ENCODE data around the gene TMEM14B. TPM values are rescaled to one million over a fixed set of nuclear protein-coding genes. Genes with fewer than 3 reads are reported as not detected.

Gene TMEM14B
- total RNA-seq, 1 experiment from 2014 or later = 168 TPM

GRCh38 chr6:10722820-10723566 lies 24.6 kb upstream of the TMEM14B start, which contains the start of gene TMEM14C:
TMEM14C (plus strand) TSS chr6:10723070; CDS start chr6:10724614, 1,544 bp downstream.
- Histone ChIP-seq H3K9me2 (ENCODE audit: insufficient read depth) (no peaks in the 10 kb centered on the region), H3K79me2 (ENCODE audit: low read depth) (peaks cover 14% of the 10 kb centered on the region), H2AFZ (peak within 1 kb of the TSS; percentile 91), H4K20me1 (ENCODE audit: insufficient read depth) (no peaks in the 10 kb centered on the region), H3F3A (ENCODE audit: insufficient read depth, low read depth) (peaks cover 10% of the 10 kb centered on the region; the same call in 1 of the 2 replicates), H3K27me3 (ENCODE audit: insufficient read depth, low read depth) (no peaks in the 10 kb centered on the region), H3K4me3 (peak within 1 kb of the TSS; percentile 96), H3K9me3 (ENCODE audit: insufficient read depth, low read depth) (no peaks in the 10 kb centered on the region), H3K4me1 (replicated peaks; ENCODE audit: insufficient read depth) (0 out of 2 replicates have a peak, but pooled peaks cover 10% of the 10 kb centered on the region), H3K27ac (peak within 1 kb of the TSS; percentile 85), H3K4me2 (peak within 1 kb of the TSS; percentile 90), H3K36me3 (ENCODE audit: low read depth) (no peaks in the 10 kb centered on the region)
- CTCF ChIA-PET = interaction anchor here (0.5 to 1.2 kb wide), 3 partner anchors 23 to 28 kb away, joined by 4 to 7 read pairs (median 5); partner anchors contain the start of genes PAK1IP1 and TMEM14B
- no peak for TF ChIP-seq EZH2 (IDR thresholded peaks at IDR 0.05; ENCODE audit: low read depth)
- no peak for TF ChIP-seq CTCF (conservative IDR thresholded peaks at IDR 0.05)
- intact Hi-C loops (cut with micrococcal nuclease; ENCODE audit: unreplicated experiment) = loop anchor here (1.0 to 10.0 kb wide), 4 partner anchors 24 to 208 kb away; partner anchors contain the start of genes C6orf52, PAK1IP1 and TMEM14B
- peak; percentile 85 to 99 for DNase-seq
- POLR2A ChIA-PET (ENCODE audit: unreplicated experiment) = interaction anchor here (0.5 to 1.2 kb wide), 12 partner anchors 12 to 371 kb away, joined by 3 to 15 read pairs (median 4); partner anchors contain the start of genes C6orf52, MAK, PAK1IP1 and SMIM13
- BruUV-seq (replicated peaks) = TSS peak; percentile 55

GRCh38 chr6:10723567-10723881 lies 24.1 kb upstream of the TMEM14B start:
- Histone ChIP-seq H3K27me3 (ENCODE audit: insufficient read depth, low read depth) (no peaks in the 10 kb centered on the region), H3K36me3 (ENCODE audit: low read depth) (no peaks in the 10 kb centered on the region), H3K4me3 (peak overlapping the region; percentile 96), H3K4me2 (peak overlapping the region; percentile 90), H3K4me1 (replicated peaks; ENCODE audit: insufficient read depth) (0 out of 2 replicates have a peak, but pooled peaks cover 10% of the 10 kb centered on the region), H3K79me2 (ENCODE audit: low read depth) (peaks cover 14% of the 10 kb centered on the region), H3K27ac (peak overlapping the region; percentile 85), H3K9me2 (ENCODE audit: insufficient read depth) (no peaks in the 10 kb centered on the region), H3K9me3 (ENCODE audit: insufficient read depth, low read depth) (no peaks in the 10 kb centered on the region), H4K20me1 (ENCODE audit: insufficient read depth) (no peaks in the 10 kb centered on the region), H2AFZ (peak overlapping the region; percentile 91; the same call in 1 of the 2 replicates), H3F3A (ENCODE audit: insufficient read depth, low read depth) (peaks cover 10% of the 10 kb centered on the region; the same call in 1 of the 2 replicates)
- no TSS peak for BruUV-seq (replicated peaks)
- TF ChIP-seq EZH2 (IDR thresholded peaks at IDR 0.05; ENCODE audit: low read depth) = no peak
- CTCF ChIA-PET = no interaction called here
- intact Hi-C loops (cut with micrococcal nuclease; ENCODE audit: unreplicated experiment) = loop anchor here (2.0 to 10.0 kb wide), 2 partner anchors 37 to 209 kb away; no protein-coding TSS in a partner anchor
- DNase-seq = no peak
- POLR2A ChIA-PET (ENCODE audit: unreplicated experiment) = no interaction called here

GRCh38 chr6:10725044-10725443 lies 22.6 kb upstream of the TMEM14B start:
- ChIA-PET POLR2A (ENCODE audit: unreplicated experiment) (no interaction called here), CTCF (interaction anchor here (0.5 kb wide), 1 partner anchor 63 kb away, joined by 4 read pairs; no protein-coding TSS in a partner anchor)
- H4K20me1 ChIP-seq (ENCODE audit: insufficient read depth) = no peaks in the 10 kb centered on the region
- no peak for DNase-seq
- no peaks in the 10 kb centered on the region for H3K9me3 ChIP-seq (ENCODE audit: insufficient read depth, low read depth)
- BruUV-seq (replicated peaks) = no TSS peak
- H3K4me2 ChIP-seq = no peak overlapping the region
- H3K4me1 ChIP-seq (replicated peaks; ENCODE audit: insufficient read depth) = 0 out of 2 replicates have a peak, but pooled peaks cover 10% of the 10 kb centered on the region
- peaks cover 10% of the 10 kb centered on the region; the same call in 1 of the 2 replicates for H3F3A ChIP-seq (ENCODE audit: insufficient read depth, low read depth)
- intact Hi-C loops (cut with micrococcal nuclease; ENCODE audit: unreplicated experiment) = loop anchor here (10.0 kb wide), 1 partner anchor 210 kb away; no protein-coding TSS in a partner anchor
- no peaks in the 10 kb centered on the region for H3K9me2 ChIP-seq (ENCODE audit: insufficient read depth)
- no peaks in the 10 kb centered on the region for H3K27me3 ChIP-seq (ENCODE audit: insufficient read depth, low read depth)
- H3K27ac ChIP-seq = no peak overlapping the region
- H3K4me3 ChIP-seq = no peak overlapping the region
- TF ChIP-seq EZH2 (IDR thresholded peaks at IDR 0.05; ENCODE audit: low read depth) = no peak
- TF ChIP-seq CTCF (conservative IDR thresholded peaks at IDR 0.05) = no peak
- peaks cover 14% of the 10 kb centered on the region for H3K79me2 ChIP-seq (ENCODE audit: low read depth)
- H2AFZ ChIP-seq = no peak overlapping the region
- no peaks in the 10 kb centered on the region for H3K36me3 ChIP-seq (ENCODE audit: low read depth)

All from PC-9 (cell line).